Duodenal mucosa (tissue), 2 donors: ENCODE data around the gene CLEC19A.

ENCODE experiments used
- H3K27ac ChIP-seq: one replicate; pipeline ENCODE4 v1.7.0; 2013; ENCODE audit warnings: low read depth, low read length
- H3K27me3 ChIP-seq, 2 donors: one replicate each; pipeline ENCODE4 v1.7.0; 2013; ENCODE audit warnings: low read length in 2 of 2, control low read depth in 1 of 2; ENCODE audit not compliant: insufficient read depth in 2 of 2, control insufficient read depth in 1 of 2
- H3K36me3 ChIP-seq, 2 donors: one replicate each; pipeline ENCODE4 v1.7.0; 2013; ENCODE audit warnings: low read length in 2 of 2, control low read depth in 1 of 2; ENCODE audit not compliant: insufficient read depth in 2 of 2, control insufficient read depth in 1 of 2
- H3K4me1 ChIP-seq, 2 donors: one replicate each; pipeline ENCODE4 v1.7.0; 2013; ENCODE audit warnings: low read length in 2 of 2, control low read depth in 1 of 2; ENCODE audit not compliant: insufficient read depth in 2 of 2, control insufficient read depth in 1 of 2
- H3K4me3 ChIP-seq, 2 donors: one replicate each; pipeline ENCODE4 v1.7.0; 2013; ENCODE audit warnings: low read length in 2 of 2, low read depth in 1 of 2
- H3K9ac ChIP-seq, 2 donors: one replicate each; pipeline ENCODE4 v1.7.0; 2013; ENCODE audit warnings: low read length in 2 of 2, low read depth in 1 of 2
- H3K9me3 ChIP-seq, 2 donors: one replicate each; pipeline ENCODE4 v1.7.0; 2013; ENCODE audit warnings: low read length in 2 of 2, control low read depth in 1 of 2; ENCODE audit not compliant: control insufficient read depth in 1 of 2

CLEC19A gene

GRCh38 chr16:19283637-19284036 lies 1.9 kb upstream of the CLEC19A start:
- Histone ChIP-seq H3K9ac (no peak overlapping the region), H3K27ac (no peak overlapping the region), H3K9me3 (no peaks in the 10 kb centered on the region), H3K4me1 (no peaks in the 10 kb centered on the region), H3K36me3 (no peaks in the 10 kb centered on the region), H3K27me3 (no peaks in the 10 kb centered on the region), H3K4me3 (no peak overlapping the region)

- Histone ChIP-seq H3K4me3 (no peak overlapping the region), H3K27ac (no peak overlapping the region), H3K9ac (no peak overlapping the region), H3K9me3 (no peaks in the 10 kb centered on the region), H3K36me3 (no peaks in the 10 kb centered on the region), H3K4me1 (no peaks in the 10 kb centered on the region), H3K27me3 (no peaks in the 10 kb centered on the region)
Observed at GRCh38 chr16:19284207-19284606, 1.3 kb upstream of the CLEC19A start.

DNA sequence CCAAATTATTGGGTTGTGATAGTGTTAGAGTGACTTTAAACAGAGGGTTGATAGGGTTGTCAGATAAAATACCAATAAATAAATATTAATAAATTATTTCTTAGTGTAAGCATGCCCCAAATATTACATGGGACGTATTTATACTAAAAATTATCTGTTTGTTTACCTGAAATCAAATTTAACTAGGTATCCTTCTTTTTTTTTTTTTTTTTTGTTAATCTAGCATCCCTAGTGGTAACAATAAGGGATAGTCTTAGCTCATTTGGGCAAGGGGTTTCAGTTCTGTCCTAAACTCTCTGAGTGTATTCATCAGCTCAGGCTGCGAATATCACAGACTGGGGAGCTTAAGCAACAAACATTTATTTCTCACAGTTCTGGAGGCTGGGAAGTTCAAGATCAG lies 1.3 kb downstream of the CLEC19A start:
- no peak overlapping the region for H3K4me3 ChIP-seq
- H3K9ac ChIP-seq = no peak overlapping the region
- no peaks in the 10 kb centered on the region for H3K4me1 ChIP-seq
- no peak overlapping the region for H3K27ac ChIP-seq
- H3K36me3 ChIP-seq = no peaks in the 10 kb centered on the region
- no peaks in the 10 kb centered on the region for H3K27me3 ChIP-seq
- H3K9me3 ChIP-seq = no peaks in the 10 kb centered on the region

GRCh38 chr16:19287241-19287640 lies 1.7 kb downstream of the CLEC19A start:
- no peak overlapping the region for H3K9ac ChIP-seq
- H3K27me3 ChIP-seq = no peaks in the 10 kb centered on the region
- no peaks in the 10 kb centered on the region for H3K9me3 ChIP-seq
- no peaks in the 10 kb centered on the region for H3K36me3 ChIP-seq
- H3K27ac ChIP-seq = no peak overlapping the region
- H3K4me1 ChIP-seq = no peaks in the 10 kb centered on the region
- no peak overlapping the region for H3K4me3 ChIP-seq

GRCh38 chr16:19288872-19289799 lies 3.6 kb downstream of the CLEC19A start:
- Histone ChIP-seq H3K27me3 (no peaks in the 10 kb centered on the region), H3K4me3 (no peak overlapping the region), H3K4me1 (no peaks in the 10 kb centered on the region), H3K9ac (no peak overlapping the region), H3K27ac (no peak overlapping the region), H3K9me3 (no peaks in the 10 kb centered on the region), H3K36me3 (no peaks in the 10 kb centered on the region)

DNA sequence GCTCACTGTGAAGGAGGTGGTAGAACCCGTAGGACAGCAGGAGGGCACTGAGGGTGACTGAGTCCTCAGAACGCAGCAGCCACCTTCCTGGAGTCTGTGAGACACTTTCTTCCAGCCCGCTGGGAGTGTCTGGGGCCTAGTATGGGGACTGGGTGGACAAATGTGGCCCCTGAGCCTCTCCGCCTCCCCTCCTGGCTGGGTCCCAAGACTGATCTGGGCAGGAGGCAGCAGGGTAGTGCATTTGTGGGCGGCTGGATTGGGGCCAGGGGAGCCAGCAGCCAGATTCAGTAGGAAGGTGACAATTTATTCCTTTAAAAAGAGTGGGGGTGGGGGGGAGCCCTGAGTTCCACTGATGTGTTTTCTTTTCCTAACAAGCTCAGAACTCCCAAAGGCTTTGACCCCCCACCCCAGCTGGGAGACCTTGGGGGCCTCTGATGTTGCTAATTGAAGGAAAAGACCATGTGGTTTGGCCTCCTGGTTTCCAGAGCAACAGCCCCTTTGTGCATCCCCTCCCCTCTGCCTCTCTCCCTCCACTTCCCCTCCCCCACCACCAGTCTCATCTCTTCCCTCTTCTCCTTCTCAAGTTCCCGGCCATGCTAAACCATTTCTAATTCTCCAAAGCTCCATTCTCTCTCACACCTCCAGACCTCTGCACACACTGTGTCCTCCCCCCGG lies 4.4 kb downstream of the CLEC19A start:
- Histone ChIP-seq H3K27ac (no peak overlapping the region), H3K27me3 (no peaks in the 10 kb centered on the region), H3K36me3 (no peaks in the 10 kb centered on the region), H3K9me3 (no peaks in the 10 kb centered on the region), H3K4me1 (no peaks in the 10 kb centered on the region), H3K4me3 (no peak overlapping the region), H3K9ac (no peak overlapping the region)

DNA sequence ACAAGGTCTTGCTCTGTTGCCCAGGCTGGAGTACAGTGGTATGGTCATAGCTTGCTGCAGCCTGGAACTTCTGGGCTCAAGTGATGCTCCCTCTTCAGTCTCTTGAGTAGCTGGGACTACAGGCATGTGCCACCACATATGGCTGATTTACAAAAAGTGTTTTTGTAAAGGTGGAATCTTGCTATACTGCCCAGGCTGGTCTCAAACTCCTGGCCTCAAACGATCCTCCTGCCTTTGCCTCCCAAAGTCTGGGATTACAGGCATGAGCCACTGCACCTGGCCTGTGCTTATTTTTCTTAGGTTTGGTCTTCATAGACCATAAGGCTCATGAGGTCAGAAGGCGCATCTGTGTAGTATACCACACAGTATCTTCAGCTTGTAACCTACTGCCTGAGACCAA lies 5.3 kb downstream of the CLEC19A start:
- Histone ChIP-seq H3K4me3 (no peak overlapping the region), H3K36me3 (no peaks in the 10 kb centered on the region), H3K4me1 (no peaks in the 10 kb centered on the region), H3K27ac (no peak overlapping the region), H3K27me3 (no peaks in the 10 kb centered on the region), H3K9ac (no peak overlapping the region), H3K9me3 (no peaks in the 10 kb centered on the region)

- H3K27ac ChIP-seq = no peak overlapping the region
- no peaks in the 10 kb centered on the region for H3K27me3 ChIP-seq
- no peaks in the 10 kb centered on the region for H3K9me3 ChIP-seq
- H3K4me1 ChIP-seq = no peaks in the 10 kb centered on the region
- H3K4me3 ChIP-seq = no peak overlapping the region
- H3K9ac ChIP-seq = no peak overlapping the region
- no peaks in the 10 kb centered on the region for H3K36me3 ChIP-seq
Observed at GRCh38 chr16:19291475-19291874, 5.9 kb downstream of the CLEC19A start.

GRCh38 chr16:19292186-19292585 lies 6.7 kb downstream of the CLEC19A start:
- Histone ChIP-seq H3K27ac (no peak overlapping the region), H3K27me3 (no peaks in the 10 kb centered on the region), H3K36me3 (no peaks in the 10 kb centered on the region), H3K4me3 (no peak overlapping the region), H3K9ac (no peak overlapping the region), H3K9me3 (no peaks in the 10 kb centered on the region), H3K4me1 (no peaks in the 10 kb centered on the region)

DNA sequence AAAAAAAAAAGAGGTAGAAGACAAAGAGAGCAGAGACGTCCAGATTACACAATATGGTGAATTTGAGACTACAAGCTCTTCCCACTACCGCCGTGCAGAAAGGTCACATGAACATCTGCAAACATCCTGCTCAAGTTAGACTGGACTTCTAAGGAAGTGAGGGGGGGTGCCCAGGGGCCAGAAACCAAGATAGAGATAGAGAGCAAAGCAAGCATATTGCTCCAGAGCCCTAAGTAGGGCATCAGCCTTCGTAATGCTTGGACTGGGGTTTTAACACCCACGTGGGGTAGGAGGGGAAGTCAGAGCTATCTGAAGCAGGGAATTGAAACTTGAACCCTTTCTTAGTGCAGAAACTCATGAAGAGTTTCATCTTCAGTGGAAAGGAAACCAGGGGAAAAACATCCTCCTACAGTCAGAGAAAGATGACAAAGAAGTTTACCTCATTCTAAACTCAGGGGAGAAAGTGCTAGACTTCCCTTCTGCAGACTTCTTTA lies 8.7 kb downstream of the CLEC19A start:
- Histone ChIP-seq H3K27ac (no peak overlapping the region), H3K9me3 (no peaks in the 10 kb centered on the region), H3K36me3 (no peaks in the 10 kb centered on the region), H3K4me3 (no peak overlapping the region), H3K4me1 (no peaks in the 10 kb centered on the region), H3K27me3 (no peaks in the 10 kb centered on the region), H3K9ac (no peak overlapping the region)
